Measurements from ENCODE around the gene LCE2B.
"Not testable (repeated sequence)": the region's sequence is repeated elsewhere in the genome, so short reads cannot be mapped to it uniquely, and the experiment has no call there.

Gene LCE2B, protein sequence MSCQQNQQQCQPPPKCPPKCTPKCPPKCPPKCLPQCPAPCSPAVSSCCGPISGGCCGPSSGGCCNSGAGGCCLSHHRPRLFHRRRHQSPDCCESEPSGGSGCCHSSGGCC

DNA sequence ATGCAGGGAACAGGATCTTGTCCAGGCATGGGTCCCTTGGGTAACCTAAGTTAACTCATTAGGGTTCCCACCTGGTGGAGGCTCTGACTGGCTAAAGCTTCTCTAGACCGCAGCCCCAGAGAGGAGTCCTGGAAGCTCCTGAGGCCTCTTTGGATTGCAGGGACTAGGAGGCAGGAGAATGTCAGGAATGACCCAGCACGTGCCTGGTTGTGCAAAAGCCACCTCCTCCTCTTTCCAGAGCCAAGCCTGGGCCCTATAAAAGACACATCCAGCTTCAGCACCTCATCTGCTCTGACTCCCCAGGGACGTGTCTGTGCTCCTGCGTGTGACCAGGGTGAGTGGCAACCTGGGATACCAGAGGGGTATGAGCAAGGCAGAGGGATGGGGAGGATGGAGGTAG, at the start of gene LCE2B:
LCE2B (plus strand) TSS at position 301 of the 400 bp plus-strand sequence. CDS start 721 bp downstream, outside the sequence.
- not testable (repeated sequence) for FAIRE-seq

DNA sequence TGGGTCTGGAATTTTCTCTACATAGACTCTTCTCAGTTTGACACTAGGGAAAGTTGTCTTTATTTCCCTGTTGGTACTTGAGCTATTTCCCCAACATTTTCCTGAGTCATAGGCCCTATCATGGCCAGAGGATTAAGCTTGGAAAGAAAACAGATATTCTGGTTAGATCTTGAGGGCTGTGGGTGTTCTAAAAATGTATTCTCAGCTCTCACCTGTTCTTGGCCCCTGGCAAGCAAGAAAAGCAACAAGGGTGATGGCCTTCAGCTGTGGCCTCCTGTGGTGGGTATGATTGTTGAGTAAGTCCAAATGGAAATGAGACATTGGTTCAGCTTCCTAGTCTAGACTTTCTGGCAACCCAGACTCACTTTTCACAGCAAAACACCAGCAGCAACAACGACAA, 45.6 kb upstream of the LCE2B start:
- FAIRE-seq: no peak

DNA sequence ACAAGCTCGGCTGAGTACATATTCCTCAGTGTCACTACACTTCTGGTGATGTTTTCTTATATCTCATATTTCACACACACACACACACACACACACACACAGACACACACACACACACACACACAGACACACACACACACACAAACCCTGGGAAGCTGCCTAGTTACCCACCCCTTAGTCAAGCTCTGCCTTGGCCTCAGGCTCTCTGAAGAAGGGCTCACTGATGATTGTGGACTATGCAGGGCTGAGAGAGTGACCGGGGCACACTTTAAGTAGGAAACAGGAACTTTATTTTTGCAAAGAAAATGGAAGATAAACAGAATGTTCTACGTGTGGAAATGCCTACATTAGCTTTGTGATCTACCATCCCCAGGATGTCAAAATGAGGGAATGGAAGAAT, 42.0 kb upstream of the LCE2B start:
- FAIRE-seq: no peak

- no peak for FAIRE-seq
Measured at GRCh38 chr1:152645146-152645545, 40.8 kb upstream of the LCE2B start.

GRCh38 chr1:152646656-152647055, 39.3 kb upstream of the LCE2B start:
- FAIRE-seq: no peak

- peak; percentile 91 for FAIRE-seq
Measured at GRCh38 chr1:152654110-152654509, 31.8 kb upstream of the LCE2B start.

DNA sequence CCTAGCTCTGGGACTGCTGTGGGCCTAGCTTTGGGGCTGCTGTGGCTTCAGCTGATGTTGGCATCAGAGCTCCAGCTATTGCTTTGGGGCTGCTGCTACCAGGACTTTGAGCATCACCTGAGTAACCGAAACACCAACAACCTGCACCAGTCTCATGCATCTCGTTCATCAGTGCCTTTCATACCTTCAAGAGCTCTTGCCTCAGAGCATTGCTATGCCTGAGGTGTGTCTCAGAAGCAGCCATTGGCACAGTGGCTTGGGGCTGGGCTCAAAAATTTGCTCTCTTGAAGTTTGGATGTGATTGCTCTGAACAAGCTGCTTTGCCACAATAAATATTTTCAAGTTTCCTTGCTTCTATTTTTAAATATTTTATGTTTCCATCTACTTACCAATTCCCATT, 29.5 kb upstream of the LCE2B start:
- FAIRE-seq: no peak

DNA sequence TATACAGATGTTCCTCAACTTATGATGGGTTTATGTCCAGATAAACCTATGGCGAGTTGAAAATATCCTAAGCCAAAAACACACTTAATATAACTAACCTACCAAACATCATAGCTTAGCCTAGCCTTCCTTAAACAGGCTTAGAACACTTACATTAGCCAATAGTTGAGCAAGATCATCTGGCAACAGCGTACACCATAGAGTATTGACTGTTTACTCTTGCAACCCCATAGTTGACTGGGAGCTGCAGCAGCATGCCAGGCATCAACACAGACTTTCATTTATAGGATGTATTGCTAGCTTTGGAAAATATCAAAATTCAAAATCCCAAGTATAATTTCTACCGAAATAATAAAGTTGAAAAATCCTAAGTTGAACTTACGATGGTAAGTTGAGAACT, 28.2 kb upstream of the LCE2B start:
- FAIRE-seq: no peak

DNA sequence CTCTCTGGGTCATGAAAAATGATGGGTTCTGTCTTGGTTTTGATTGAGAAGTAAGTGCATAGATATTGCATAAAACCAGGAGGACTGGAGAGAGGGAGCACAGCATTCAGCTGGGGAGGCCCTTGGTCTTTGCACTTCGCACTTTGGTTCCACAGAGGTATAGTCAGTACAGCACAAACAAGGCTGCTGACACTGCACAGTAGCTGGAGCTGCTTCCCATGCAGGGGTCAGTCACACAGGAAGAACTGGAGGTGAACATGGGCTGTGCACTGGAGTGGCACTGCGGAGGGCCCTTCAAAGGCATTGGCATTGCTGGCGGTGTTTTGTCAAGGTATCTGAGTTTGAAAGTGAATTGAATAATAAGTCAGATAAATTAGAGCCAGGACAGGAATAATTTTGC, 27.3 kb upstream of the LCE2B start:
- FAIRE-seq: no peak

- FAIRE-seq: no peak
Measured at GRCh38 chr1:152663098-152663497, 22.8 kb upstream of the LCE2B start, which contains the start of gene LCE2D. Gene LCE2D, plus strand, starts transcription at chr1:152663380. Its CDS starts 726 bp downstream, at chr1:152664106.

- FAIRE-seq: not testable (repeated sequence)
Measured at GRCh38 chr1:152666171-152666570, 19.8 kb upstream of the LCE2B start.

DNA sequence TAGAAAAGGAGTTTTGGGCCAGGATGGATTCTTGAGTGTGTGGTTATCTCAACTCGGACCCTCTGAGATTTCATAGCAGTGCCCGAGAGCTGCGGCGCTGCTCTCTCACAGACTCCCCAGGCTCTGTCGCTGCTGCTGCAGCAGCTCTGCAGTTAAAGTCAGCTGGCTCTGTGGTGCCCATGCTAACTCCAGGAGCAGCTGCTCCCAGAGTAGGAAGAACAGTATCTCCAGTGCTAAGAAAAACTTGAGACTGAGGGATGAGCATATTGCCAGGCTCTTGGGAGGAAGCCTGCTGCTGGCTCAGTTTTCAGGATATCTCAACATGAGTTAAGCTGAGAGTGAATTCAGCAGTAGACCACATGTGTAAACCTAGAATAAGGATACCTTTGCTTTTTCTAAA, 18.3 kb upstream of the LCE2B start:
- no peak for FAIRE-seq

- no peak for FAIRE-seq
Measured at GRCh38 chr1:152673016-152673415, 12.9 kb upstream of the LCE2B start.

- FAIRE-seq: not testable (repeated sequence)
Measured at GRCh38 chr1:152674983-152675382, 10.9 kb upstream of the LCE2B start, which contains the start of gene LCE2C. Gene LCE2C, plus strand, starts transcription at chr1:152675279. Its CDS starts 737 bp downstream, at chr1:152676016.

DNA sequence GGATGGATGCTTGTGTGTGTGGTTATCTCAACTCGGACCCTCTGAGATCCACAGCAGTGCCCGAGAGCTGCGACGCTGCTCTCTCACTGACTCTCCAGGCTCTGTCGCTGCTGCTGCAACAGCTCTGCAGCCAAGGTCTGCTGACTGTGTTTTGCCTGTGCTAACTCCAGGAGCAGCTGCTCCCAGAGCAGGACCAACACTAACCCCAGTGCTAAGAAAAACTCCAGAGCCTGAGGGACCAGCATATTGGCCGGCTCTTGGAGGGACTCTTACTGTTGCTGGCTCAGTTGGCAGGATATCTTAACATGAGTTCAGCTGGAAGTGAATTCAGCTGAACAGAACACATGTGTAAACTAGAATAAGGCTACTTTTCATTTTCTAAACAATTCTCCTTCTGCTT, 6.5 kb upstream of the LCE2B start:
- FAIRE-seq: no peak

DNA sequence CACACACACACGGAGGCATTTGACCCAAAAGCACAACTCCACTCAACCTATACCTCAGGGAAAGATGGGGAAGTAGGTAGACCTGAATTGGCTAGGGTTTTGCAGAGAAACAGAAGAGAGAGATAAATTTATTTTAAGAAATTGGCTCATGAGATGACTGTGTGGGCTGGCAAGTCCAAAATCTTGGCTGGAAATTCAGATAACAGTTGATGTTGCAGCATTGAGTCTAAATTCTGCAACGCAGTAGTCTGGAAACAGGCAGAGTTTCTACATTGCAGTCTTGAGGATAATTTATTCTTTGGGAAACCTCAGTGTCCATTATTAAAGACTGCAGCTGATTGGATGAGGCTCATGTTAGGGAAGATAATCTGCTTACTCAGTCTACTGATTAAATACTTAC, 4.3 kb upstream of the LCE2B start:
- FAIRE-seq: no peak

GRCh38 chr1:152683846-152684245, 2.1 kb upstream of the LCE2B start:
- no peak for FAIRE-seq

DNA sequence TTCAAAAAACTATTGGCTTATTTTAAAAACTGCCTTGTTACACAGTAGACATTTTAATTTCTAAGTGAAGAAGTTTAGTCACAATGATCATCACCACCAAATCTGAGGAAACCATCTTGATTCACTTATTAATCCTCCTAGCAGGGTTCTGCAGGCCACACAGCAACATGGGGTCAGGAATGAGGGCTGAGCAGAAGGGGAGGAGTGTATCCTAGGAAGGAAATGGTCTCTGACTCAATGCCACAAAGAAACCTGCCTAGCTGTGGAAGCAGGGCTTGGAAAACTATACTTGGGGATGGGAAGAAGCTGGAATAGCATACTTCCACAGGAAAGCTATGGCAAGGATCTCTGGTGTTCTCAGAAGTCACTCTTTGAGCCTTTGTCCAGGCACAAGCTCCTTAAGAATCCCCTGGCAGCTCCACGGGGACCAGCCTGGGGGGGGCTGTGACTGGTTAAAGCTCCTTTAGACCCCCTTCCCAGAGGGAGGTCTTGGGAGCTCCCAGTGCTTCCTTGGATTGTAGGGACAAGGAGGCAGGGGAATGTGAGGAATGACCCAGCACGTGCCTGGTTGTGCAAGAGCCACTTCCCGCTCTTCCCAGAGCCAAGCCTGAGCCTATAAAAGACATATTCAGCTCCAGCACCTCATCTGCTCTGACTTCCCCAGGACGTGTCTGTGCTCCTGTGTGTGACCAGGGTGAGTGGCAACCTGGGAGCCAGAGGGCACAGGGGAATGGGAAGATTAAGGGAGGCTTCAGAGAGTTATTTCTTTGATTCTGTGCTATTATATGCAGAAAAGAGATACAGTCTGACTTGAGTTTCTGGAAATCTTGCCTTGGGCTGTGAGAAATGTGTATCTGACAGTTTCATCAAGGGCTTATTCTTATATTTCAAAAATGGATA, 12.0 kb downstream of the LCE2B start, which contains the start of gene LCE2A:
LCE2A (plus strand) TSS at position 645 of the 900 bp plus-strand sequence. CDS start 557 bp downstream, outside the sequence.
- no peak for FAIRE-seq

DNA sequence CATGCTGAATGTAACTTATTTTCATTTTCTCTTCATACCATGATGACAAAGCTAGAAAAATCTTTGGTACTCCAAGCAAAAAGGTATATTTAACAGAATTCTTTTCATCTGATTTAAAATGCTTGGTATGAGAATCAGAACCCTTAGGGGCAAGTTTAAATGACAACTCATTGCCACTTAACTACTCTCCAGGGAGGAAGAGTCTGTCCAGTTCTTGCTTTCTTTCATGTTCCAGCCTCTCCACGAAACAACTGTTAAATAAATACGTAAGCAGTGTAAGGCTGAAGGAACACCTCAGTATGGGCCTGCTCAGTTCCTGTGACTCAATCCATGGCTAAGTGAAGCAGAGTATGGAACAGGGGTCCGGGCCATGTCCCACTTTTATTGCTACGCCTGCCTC, 13.8 kb downstream of the LCE2B start:
- no peak for FAIRE-seq

DNA sequence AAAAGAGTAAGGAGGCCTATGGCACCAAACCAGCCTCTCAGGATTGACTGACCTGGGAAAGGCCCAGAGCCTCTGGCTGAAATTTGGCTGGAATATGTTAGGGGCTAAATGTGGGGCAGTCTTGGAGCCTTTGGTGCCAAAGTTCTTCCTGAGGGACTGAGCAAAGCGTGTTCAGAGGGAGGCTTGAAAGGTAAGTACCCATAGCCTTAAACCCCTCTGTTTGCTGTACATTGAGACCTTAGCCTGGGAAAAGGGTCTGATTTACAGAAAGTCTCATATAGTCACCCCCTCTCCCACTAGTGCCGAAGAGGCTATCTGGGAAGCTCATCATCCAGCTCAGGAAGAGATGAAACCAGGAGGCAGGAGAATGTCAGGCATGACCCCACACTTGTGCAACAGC, 21.9 kb downstream of the LCE2B start, which contains the start of gene LCE4A:
LCE4A (plus strand) TSS at position 301 of the 400 bp plus-strand sequence. CDS start 916 bp downstream, outside the sequence.
- no peak for FAIRE-seq

- FAIRE-seq: no peak
Measured at GRCh38 chr1:152718238-152718637, 32.3 kb downstream of the LCE2B start.

GRCh38 chr1:152725261-152725660, 39.3 kb downstream of the LCE2B start:
- no peak for FAIRE-seq

DNA sequence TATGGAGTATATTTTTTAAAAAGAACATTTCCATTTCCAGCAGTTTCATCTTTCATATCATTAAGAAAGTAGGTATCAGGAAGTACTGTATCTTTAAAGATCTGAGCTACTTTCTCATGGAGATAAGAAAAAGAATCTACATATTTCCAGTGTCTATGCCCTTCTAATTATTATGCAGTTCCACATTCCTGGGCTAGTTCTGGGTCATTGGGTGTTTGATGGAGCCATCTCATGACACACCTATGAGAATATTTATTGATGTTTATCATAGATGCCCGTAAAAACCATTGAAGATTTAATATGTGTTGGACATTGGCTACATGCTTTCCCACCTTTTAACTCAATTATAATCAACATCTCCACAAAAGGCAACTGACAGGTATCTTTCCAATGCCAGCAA, 43.1 kb downstream of the LCE2B start:
- no peak for FAIRE-seq

- FAIRE-seq: no peak
Measured at GRCh38 chr1:152735648-152736047, 49.7 kb downstream of the LCE2B start.
